Measurements from ENCODE around the gene MZF1. TPM values are rescaled to one million over a fixed set of nuclear protein-coding genes. Genes with fewer than 3 reads are reported as not detected.
A peak's percentile ranks its signal among the peaks of the same experiment; 100 is the strongest.

MZF1 gene
- total and polyA plus RNA-seq, 9 of the 15 experiments (the other 6 are each of a cell fraction or from before 2014, with no cell fraction given) = 0.31 to 29.3 (median 11.5) TPM

DNA sequence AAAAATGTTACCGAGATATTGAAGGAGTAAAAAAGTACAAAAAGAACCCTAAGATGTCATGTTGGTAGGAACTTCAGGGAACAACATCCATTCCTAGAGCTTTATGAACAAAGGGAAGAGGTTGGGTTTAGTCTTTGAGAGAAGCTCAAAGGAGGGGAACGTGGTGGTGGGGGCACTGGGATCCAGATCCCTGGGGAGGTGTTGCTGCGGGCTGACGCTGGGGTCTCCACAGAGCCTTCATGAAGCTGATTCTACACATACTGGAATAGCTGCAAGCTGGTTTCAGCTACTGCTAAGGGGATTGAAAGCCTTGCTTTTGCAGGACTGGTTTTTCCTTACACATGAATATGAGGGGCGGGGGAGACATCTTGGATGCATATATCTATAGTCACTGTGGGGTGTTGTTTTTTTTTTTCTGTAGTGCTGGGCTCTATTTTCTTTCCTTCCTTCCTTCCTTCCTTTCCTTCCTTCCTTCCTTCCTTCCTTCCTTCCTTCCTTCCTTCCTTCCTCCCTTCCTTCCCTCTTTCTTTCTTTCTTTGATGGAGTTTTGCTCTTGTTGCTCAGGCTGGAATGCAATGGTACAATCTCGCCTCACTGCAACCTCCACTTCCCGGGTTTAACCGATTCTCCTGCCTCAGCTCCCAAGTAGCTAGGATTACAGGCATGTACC lies 6.5 kb upstream of the MZF1 start:
- no peak for DNase-seq (ENCODE audit: extremely low read depth in 1 of 4, low spot score in 3 of 4)

More for the DNA sequence above, 6.5 kb upstream of the MZF1 start:
- intact Hi-C loops (cut with micrococcal nuclease) = no loop called here
- Histone ChIP-seq H3K27me3 (ENCODE audit: control insufficient read depth in 2 of 2, insufficient read depth in 2 of 2, low read length in 2 of 2) (no peaks in the 10 kb centered on the region), H2AFZ (ENCODE audit: low read depth, low read length) (no peak overlapping the region), H4K20me1 (replicated peaks; ENCODE audit: control insufficient read depth, insufficient read depth, low read length) (no peaks in the 10 kb centered on the region), H3K36me3 (ENCODE audit: control insufficient read depth, insufficient read depth, low read length) (peaks cover 34% of the 10 kb centered on the region), H3K4me3 (no peak overlapping the region), H3K27ac (ENCODE audit: extremely low read depth, low read depth, low read length) (no peak overlapping the region), H3K9ac (ENCODE audit: insufficient read depth in 1 of 2, low read depth in 2 of 2, low read length in 2 of 2) (no peak overlapping the region), H3K4me2 (ENCODE audit: insufficient read depth, low read length) (no peak overlapping the region), H3K9me3 (replicated peaks; ENCODE audit: control insufficient read depth, insufficient read depth, low read depth, low read length) (peaks cover 2% of the 10 kb centered on the region; the same call in 1 of the 2 replicates), H3K79me2 (ENCODE audit: control insufficient read depth, insufficient read depth, low read length) (peaks cover 42% of the 10 kb centered on the region), H3K4me1 (replicated peaks in 1 of 2; ENCODE audit: control insufficient read depth in 2 of 2, insufficient read depth in 2 of 2, low read length in 2 of 2) (peaks cover 33 to 49% of the 10 kb centered on the region in 2 experiments), H3K9me1 (ENCODE audit: control insufficient read depth, insufficient read depth, low read length) (no peaks in the 10 kb centered on the region)
- ChIA-PET CTCF (ENCODE audit: low intra/inter-chr PET ratio) (interaction anchor here (1.6 to 3.1 kb wide), 2 partner anchors 57 to 60 kb away, joined by 4 to 23 read pairs; partner anchors contain the start of gene ZBTB45), POLR2A (interaction anchor here (0.6 to 0.9 kb wide), 2 partner anchors 25 to 111 kb away, joined by 3 read pairs; partner anchors contain the start of gene CHMP2A)
- WGBS (ENCODE audit: insufficient coverage, low coverage, missing lambda C conversion rate) = 90% methylated on average over 7 of the region's 8 CpGs
- TF ChIP-seq, protein P1, sequence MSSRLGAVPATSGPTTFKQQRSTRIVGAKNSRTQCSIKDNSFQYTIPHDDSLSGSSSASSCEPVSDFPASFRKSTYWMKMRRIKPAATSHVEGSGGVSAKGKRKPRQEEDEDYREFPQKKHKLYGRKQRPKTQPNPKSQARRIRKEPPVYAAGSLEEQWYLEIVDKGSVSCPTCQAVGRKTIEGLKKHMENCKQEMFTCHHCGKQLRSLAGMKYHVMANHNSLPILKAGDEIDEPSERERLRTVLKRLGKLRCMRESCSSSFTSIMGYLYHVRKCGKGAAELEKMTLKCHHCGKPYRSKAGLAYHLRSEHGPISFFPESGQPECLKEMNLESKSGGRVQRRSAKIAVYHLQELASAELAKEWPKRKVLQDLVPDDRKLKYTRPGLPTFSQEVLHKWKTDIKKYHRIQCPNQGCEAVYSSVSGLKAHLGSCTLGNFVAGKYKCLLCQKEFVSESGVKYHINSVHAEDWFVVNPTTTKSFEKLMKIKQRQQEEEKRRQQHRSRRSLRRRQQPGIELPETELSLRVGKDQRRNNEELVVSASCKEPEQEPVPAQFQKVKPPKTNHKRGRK (tag; IDR thresholded peaks at IDR 0.05) = 0 out of 2 replicates have a peak, but pooled peaks have one; percentile 26
- no peak for TF ChIP-seq ZNF274 (IDR thresholded peaks at IDR 0.05; ENCODE audit: borderline replicate concordance, low read depth, low read length)
- TF ChIP-seq PRDM10 (IDR thresholded peaks at IDR 0.05; ENCODE audit: partially characterized antibody) = peak; percentile 60
- in situ Hi-C loops (cut with MboI) = no loop called here
- no peak for ATAC-seq
- BruUV-seq (replicated peaks) = no TSS peak
- FAIRE-seq = no peak

Measured in K562 (cell line).